Measurements from ENCODE around the gene GAPVD1. TPM values are rescaled to one million over a fixed set of nuclear protein-coding genes. Genes with fewer than 3 reads are reported as not detected.

Gene GAPVD1
- total RNA-seq, 3 donors from 2014 or later (not counting 1 experiment from before 2014, with no cell fraction given): 66.1 to 83.2 (median 68.8) TPM

GRCh38 chr9:125372441-125373226 is 111.0 kb downstream of the GAPVD1 start:
- Mint-ChIP-seq H3K9me3 (no peaks in the 10 kb centered on the region), H3K27ac (no peak overlapping the region), H3K4me3 (no peak overlapping the region), H3K4me1 (peaks cover 0 to 9% of the 10 kb centered on the region in 2 donors), H3K27me3 (ENCODE audit: low read depth in 2 of 2) (no peaks in the 10 kb centered on the region), H3K36me3 (no peaks in the 10 kb centered on the region)
- Histone ChIP-seq H3K4me3 (ENCODE audit: low read length) (no peak overlapping the region), H3K9me3 (ENCODE audit: control insufficient read depth, insufficient read depth, low read length) (no peaks in the 10 kb centered on the region), H3K36me3 (ENCODE audit: control insufficient read depth, insufficient read depth, low read length) (no peaks in the 10 kb centered on the region), H3K27ac (ENCODE audit: low read length) (no peak overlapping the region), H3K27me3 (ENCODE audit: control insufficient read depth, insufficient read depth, low read length) (no peaks in the 10 kb centered on the region), H3K4me1 (ENCODE audit: control insufficient read depth, insufficient read depth, low read length) (peaks cover 10% of the 10 kb centered on the region)
- ATAC-seq (no peak), DNase-seq (no peak)
- 90% methylated on average over 9 of the region's 9 CpGs for WGBS (ENCODE audit: insufficient coverage)
- intact Hi-C loops (cut with micrococcal nuclease): no loop called here
- no peak for TF ChIP-seq CTCF (IDR thresholded peaks at IDR 0.05)

GRCh38 chr9:125374443-125375309 is 113.0 kb downstream of the GAPVD1 start:
- H3K4me1 Mint-ChIP-seq: peaks cover 0 to 9% of the 10 kb centered on the region in 2 donors
- intact Hi-C loops (cut with micrococcal nuclease): loop anchor here (2.0 kb wide), 1 partner anchor 600 kb away; no protein-coding TSS in a partner anchor
- H3K4me3 Mint-ChIP-seq: peak overlapping the region; percentile 28
- no peaks in the 10 kb centered on the region for H3K9me3 ChIP-seq (ENCODE audit: control insufficient read depth, insufficient read depth, low read length)
- H3K27me3 Mint-ChIP-seq (ENCODE audit: low read depth in 2 of 2): no peaks in the 10 kb centered on the region
- no peak overlapping the region for H3K4me3 ChIP-seq (ENCODE audit: low read length)
- peak overlapping the region in 1 of 2 donors; percentile 16 for H3K27ac Mint-ChIP-seq
- peak; percentile 43 for TF ChIP-seq CTCF (IDR thresholded peaks at IDR 0.05)
- H3K9me3 Mint-ChIP-seq: no peaks in the 10 kb centered on the region
- DNase-seq (peak; percentile 41 to 80), ATAC-seq (peak; percentile 80 to 96 (median 95))
- no peak overlapping the region for H3K27ac ChIP-seq (ENCODE audit: low read length)
- H3K36me3 ChIP-seq (ENCODE audit: control insufficient read depth, insufficient read depth, low read length): no peaks in the 10 kb centered on the region
- peaks cover 10% of the 10 kb centered on the region for H3K4me1 ChIP-seq (ENCODE audit: control insufficient read depth, insufficient read depth, low read length)
- no peaks in the 10 kb centered on the region for H3K27me3 ChIP-seq (ENCODE audit: control insufficient read depth, insufficient read depth, low read length)
- WGBS (ENCODE audit: insufficient coverage): 15% methylated on average over 24 of the region's 24 CpGs
- no peaks in the 10 kb centered on the region for H3K36me3 Mint-ChIP-seq

- 95% methylated on average over 8 of the region's 9 CpGs for whole genome bisulfite sequencing (ENCODE audit: insufficient coverage)
- Histone ChIP-seq H3K4me3 (ENCODE audit: low read length) (no peak overlapping the region), H3K27ac (ENCODE audit: low read length) (no peak overlapping the region), H3K9me3 (ENCODE audit: control insufficient read depth, insufficient read depth, low read length) (no peaks in the 10 kb centered on the region), H3K27me3 (ENCODE audit: control insufficient read depth, insufficient read depth, low read length) (no peaks in the 10 kb centered on the region), H3K36me3 (ENCODE audit: control insufficient read depth, insufficient read depth, low read length) (no peaks in the 10 kb centered on the region), H3K4me1 (ENCODE audit: control insufficient read depth, insufficient read depth, low read length) (peaks cover 10% of the 10 kb centered on the region)
- TF ChIP-seq CTCF (IDR thresholded peaks at IDR 0.05): no peak
- Mint-ChIP-seq H3K27ac (no peak overlapping the region), H3K27me3 (ENCODE audit: low read depth in 2 of 2) (no peaks in the 10 kb centered on the region), H3K4me1 (peaks cover 0 to 9% of the 10 kb centered on the region in 2 donors), H3K4me3 (no peak overlapping the region), H3K36me3 (no peaks in the 10 kb centered on the region), H3K9me3 (no peaks in the 10 kb centered on the region)
- intact Hi-C loops (cut with micrococcal nuclease): loop anchor here (2.0 kb wide), 1 partner anchor 601 kb away; no protein-coding TSS in a partner anchor
- DNase-seq (no peak), ATAC-seq (no peak)
Observed at GRCh38 chr9:125375820-125376219, 114.2 kb downstream of the GAPVD1 start.
